Inflammatory macrophage treated with lipopolysaccharide for 1 hour (primary cell): ENCODE data around the gene CTDP1.
A peak's percentile ranks its signal among the peaks of the same experiment; 100 is the strongest.

ENCODE experiments used
- DNase-seq, 2 donors: peaks; one replicate each; pipeline ENCODE4 v3.0.0-alpha.2; 2020 to 2022

The CTDP1 gene

DNA sequence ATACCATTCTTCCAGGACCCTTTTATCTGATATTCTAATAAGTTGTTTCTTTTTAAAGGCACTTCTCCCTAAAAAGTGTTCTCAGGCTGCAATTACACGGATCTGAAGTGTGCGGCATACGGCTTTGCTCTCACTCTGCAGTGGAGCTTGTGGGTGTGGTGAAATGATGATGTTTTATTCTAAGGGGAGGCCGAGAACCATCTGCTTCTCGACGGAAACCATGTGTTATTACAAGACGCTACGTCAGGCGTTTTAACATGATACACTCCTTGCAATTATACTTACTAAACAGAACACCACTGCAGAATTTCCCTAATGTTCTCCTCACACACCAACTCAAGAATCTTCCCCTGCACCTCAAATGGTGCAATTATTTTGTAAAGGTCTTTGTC, 34.9 kb upstream of the CTDP1 start:
- no peak for DNase-seq

DNA sequence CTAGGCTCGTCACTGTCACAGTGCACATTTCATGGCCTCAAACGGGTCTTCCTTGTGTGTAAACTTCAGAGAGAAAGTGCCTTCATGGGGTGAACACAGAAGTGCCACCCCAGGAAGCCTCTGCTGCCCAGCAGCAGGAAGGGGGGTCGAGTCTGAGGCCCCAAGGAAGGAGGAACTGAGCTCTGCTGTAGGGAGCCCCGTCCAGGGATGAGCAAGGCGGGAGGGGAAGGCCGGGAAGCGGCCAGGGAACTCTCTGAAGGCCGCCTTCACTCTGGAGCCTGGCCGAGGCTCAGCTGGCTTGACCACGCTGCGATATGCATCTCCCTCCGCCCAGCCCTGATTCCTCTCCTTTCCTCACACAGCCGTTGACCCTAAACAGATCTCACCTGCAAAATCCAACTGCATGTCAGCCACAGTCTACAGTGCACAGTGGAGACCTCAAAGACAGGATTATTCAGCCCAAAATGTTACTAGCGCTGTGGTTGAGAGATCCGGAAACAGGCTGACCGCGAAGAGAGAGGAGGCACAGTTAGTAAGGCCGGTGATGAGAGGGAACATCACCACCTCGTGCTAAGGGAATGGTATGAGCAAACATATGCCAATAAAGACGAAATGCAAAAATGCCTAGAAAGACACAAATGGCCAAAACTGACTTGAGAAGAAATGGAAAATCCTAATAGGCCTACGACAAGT, 34.2 kb upstream of the CTDP1 start:
- no peak for DNase-seq

DNA sequence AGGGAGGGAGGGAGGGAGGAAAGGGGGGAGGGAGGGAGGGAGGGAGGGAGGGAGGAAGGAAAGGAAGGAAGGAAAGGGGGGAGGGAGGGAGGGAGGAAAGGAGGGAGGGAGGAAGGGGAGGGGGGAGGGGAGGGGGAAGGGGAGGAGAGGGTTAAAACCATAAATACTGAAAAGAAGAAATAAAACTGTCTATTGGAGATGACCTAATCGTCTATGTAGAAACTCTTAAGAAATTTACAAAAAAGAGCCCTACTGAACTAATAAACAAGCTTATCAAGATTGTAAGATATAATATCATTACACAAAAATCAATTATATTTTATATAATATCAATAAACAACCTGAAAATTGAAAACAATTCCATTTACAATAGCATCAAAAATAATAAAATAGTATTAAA, 32.3 kb upstream of the CTDP1 start:
- no peak for DNase-seq

- no peak for DNase-seq
These were observed 28.6 kb upstream of the CTDP1 start for GRCh38 chr18:79650959-79651358.

GRCh38 chr18:79657342-79657996, 22.1 kb upstream of the CTDP1 start:
- DNase-seq, result no peak

DNA sequence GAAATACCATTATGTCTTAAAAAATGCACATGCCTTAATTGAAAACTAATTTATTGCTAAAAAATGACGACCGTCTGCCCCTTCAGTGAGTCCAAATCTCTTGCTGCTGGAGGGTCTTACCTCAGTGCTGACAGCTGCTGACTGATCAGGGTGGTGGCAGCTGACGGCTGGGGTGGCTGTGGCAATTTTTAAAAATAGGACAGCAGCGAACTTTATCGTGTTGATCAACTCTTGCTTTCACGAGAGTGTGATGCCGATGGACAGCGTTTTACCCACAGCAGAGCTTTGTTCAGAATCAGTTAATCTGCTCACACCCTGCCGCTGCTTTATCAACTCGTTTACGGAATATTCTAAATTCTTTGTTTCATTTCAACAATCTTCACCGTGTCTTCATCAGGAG, 21.2 kb upstream of the CTDP1 start:
- DNase-seq, result no peak

GRCh38 chr18:79659733-79660132, 19.9 kb upstream of the CTDP1 start:
- no peak for DNase-seq

DNA sequence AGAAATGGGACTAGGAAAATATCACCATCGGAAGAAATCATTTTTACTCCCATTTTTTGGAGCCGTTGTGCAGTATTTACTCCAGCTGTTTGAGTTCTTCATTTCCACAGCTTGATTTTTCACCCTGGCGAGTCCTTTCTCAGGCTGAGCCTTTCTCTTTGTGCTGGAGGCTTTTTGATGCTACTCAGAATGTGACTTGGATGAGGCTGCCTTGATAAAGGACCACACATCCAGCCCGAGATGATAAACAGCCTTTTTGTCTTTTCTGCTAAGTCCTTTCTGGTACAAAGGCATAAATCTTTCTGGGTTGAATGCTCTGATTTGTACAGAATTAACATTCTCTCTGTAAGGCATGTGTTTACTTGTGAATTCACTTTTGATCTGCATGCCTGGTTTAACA, 17.6 kb upstream of the CTDP1 start:
- DNase-seq, result no peak

DNA sequence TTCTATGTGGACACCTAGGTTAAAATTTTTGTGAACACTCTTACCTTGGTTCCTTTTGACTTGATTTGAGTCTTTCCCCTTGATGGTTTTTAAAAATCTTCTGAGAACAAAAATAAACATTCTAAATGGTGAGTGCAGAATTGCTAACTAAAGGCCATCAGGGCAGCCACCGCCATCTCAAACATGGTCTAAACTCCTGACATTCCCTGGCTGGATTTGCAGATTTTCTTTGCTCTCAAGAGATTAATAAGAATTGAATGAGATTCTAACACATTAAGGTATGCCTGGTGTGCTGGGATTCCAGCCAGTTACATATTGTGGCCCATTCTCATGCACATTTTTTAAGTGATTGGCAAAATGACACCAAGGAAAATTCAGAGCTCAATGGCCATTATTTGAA, 17.2 kb upstream of the CTDP1 start:
- no peak for DNase-seq

DNA sequence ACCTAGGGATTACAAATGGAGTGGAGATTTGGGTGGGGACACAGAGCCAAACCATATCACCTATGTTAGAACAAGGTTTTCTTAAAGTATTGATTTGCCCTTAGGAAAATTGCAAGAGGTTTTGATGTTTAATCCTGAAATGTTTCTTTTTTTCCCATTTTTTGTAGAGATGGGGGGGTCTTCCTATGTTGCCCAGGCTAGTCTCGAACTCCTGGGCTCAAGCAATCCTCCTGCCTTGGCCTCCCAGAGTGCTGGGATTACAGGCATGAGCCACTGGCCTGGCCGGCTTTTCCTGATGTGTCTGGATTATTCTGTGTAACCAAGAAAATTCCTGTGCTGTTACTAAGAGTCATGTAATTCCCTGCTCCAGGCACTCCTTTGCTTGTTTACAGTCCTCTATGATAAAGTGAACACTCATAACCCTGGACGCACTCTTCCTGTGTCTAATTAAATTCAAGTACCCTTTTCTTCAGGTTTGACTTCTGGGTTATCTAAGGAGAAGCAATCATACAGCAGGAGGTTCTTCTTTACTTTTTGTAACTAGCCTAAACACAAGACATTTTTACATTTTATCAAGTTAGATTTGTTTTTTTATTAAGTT, 15.0 kb upstream of the CTDP1 start:
- no peak for DNase-seq

- no peak for DNase-seq
These were observed 11.4 kb upstream of the CTDP1 start for GRCh38 chr18:79668203-79668602.

- no peak for DNase-seq
These were observed 6.9 kb upstream of the CTDP1 start for GRCh38 chr18:79672490-79673276.

- DNase-seq, result no peak
These were observed 2.4 kb upstream of the CTDP1 start for GRCh38 chr18:79677221-79677620.

- DNase-seq, result no peak
These were observed 1.8 kb upstream of the CTDP1 start for GRCh38 chr18:79677840-79678239.

- peak; percentile 97 to 99 for DNase-seq
These were observed 695 bp upstream of the CTDP1 start for GRCh38 chr18:79678665-79679551.

DNA sequence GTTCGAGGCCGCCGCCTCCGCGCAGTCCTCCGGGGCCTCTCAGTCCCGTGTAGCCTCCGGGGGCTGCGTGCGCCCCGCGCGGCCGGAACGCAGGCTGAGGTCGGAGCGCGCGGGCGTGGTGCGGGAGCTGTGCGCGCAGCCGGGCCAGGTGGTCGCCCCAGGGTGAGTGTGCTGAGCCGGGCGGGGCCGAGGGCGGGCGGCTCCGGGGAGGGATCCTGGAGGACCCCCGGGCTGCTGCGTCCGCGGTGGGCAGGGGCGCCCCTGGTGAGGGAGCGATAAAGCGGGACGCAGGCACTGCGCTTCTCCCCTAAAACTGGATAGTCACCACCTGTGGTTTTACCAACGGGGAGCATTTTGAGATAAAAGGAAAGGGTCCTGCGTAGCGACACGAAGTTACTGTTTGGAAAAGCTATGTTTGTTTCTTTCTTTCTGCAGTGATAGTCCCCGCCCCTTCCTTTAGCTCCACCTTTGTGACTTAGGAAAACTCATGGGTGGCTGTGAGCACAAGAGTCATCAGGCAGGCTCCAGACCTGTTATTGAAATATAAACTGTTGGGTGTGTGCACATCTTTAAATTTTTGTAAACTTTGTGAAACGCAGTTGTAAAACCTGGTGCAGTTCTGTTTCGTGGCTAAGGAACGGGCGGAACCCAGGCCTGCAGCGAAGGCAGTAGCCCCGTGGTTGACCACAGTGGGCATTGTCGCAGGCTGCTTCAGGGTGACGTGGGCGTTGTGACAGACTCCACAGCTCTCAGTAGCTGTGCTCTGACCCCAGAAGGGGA, 687 bp downstream of the CTDP1 start:
- DNase-seq, result peak; percentile 45 to 59

- no peak for DNase-seq
These were observed 1.3 kb downstream of the CTDP1 start for GRCh38 chr18:79680891-79681339.

GRCh38 chr18:79681484-79682387, 2.1 kb downstream of the CTDP1 start:
- peak; percentile 33 to 58 for DNase-seq

DNA sequence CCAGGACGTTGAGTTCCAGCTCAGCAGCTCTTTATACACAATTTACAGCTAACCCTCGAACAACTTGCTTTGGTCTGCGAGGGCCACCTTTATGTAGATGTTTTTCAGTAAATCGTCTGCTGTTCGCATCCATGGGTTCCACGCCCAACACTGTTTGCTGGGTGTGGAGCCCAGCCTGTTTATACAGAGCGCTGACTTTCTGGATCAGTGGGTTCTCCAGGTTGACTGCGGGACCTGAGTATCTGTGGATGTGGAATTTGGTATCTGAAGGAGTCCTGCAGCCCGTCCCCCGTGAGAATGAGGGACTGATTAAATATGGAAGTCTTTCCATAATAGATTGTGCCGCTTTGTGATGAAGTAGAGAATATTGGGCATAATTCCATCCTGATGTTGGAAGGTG, 2.9 kb downstream of the CTDP1 start:
- no peak for DNase-seq

DNA sequence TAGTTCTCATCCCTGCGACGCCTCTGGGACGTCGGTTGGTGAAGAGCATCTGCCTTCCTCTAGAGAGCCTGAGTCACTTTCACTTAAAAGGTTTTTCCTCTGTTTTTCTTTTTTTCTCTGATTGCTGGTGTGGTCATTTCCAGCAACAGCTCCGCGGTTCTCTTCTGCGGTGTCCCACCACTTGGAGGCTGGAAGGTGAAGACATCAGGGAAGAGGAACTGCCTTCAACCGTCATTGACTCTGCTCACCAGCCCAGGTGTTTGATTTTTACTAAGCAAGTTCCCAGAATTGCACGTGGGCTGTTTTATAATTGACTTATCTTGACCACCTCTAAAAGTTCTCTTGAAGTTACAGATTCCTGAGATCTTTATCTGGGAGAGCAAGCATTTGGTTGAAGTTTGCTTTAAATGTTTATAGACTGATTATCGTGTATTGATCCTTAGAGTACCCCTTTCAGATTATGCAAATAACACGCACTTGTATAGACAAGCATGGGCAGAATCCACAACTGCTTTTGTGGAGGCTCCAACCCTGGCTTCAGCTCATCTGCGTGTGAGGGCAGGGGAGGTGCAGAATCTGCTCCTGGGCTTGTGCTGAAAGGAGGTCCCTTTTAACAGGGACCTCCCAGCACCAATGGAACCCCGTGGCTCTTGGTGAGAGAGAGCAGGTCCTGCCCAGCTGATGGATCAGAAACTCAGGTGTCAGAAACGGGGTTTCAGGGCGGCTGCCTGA, 3.5 kb downstream of the CTDP1 start:
- no peak for DNase-seq
